ENCODE data around the gene PIGR. TPM values are rescaled to one million over a fixed set of nuclear protein-coding genes. Genes with fewer than 3 reads are reported as not detected.

Gene PIGR
- total and polyA plus RNA-seq, 4 donors, result 0.28 to 67.5 (median 1.5) TPM

DNA sequence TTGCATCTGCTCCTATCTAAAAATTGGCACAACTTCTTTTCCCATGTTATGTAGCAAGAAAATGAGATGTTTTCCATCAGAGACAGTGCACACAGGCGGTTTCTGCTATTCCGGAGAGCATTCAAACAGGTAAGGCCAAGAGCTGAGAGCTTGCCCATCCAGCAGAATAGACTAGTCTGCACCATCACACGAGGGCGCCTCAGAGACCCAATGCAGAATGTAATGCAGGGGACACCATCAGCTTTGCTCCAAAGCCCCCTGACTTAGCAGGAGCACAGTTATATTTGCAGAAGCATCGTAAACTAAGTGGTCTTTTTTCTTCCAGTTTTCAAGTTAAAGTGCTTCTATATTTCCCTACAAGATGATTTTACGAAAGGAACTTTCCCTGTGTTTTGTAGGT lies 44.3 kb downstream of the PIGR start:
- Histone ChIP-seq H3K36me3 (ENCODE audit: control insufficient read depth in 1 of 2, insufficient read depth in 2 of 2, low read length in 1 of 2) (no peaks in the 10 kb centered on the region), H3K9me3 (ENCODE audit: control insufficient read depth, low read length) (peaks cover 3% of the 10 kb centered on the region), H3K27me3 (ENCODE audit: control insufficient read depth in 1 of 2, insufficient read depth in 2 of 2, low read length in 1 of 2) (no peaks in the 10 kb centered on the region), H3K27ac (ENCODE audit: low read depth in 1 of 2, low read length in 2 of 2) (no peak overlapping the region), H3K4me1 (ENCODE audit: control insufficient read depth in 1 of 2, insufficient read depth in 2 of 2, low read length in 2 of 2) (no peaks in the 10 kb centered on the region), H3K4me3 (ENCODE audit: low read length in 2 of 2) (no peak overlapping the region)
- intact Hi-C loops (cut with DNase I), result loop anchor here in 1 of 2 donors (10.0 kb wide), 1 partner anchor 167 kb away; no protein-coding TSS in a partner anchor
- ATAC-seq (ENCODE audit: low FRiP score) (no peak), DNase-seq (no peak)
- WGBS, 2 donors, result 85 to 87% methylated on average over 6 of the region's 6 CpGs

DNA sequence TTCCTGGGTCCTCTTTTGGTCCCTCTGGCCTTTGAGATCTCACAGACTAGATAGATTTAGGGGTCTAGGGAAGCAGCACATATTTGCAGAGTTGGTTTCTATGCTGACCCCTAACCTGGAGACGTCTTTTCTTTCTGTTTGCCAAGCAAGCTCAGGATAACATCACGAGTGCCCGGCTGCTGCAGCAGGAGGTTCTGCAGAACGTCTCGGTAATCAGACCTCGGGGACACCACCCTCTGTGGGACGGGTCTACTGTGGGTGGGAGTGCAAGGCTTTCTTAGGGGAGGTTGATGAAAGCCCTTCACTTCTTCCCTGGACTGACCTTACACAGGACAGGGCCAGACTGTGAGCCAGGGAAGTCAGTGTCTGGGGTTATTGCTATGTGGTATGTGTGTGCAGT lies 46.1 kb downstream of the PIGR start:
- Histone ChIP-seq H3K27me3 (ENCODE audit: control insufficient read depth in 1 of 2, insufficient read depth in 2 of 2, low read length in 1 of 2) (no peaks in the 10 kb centered on the region), H3K4me1 (ENCODE audit: control insufficient read depth in 1 of 2, insufficient read depth in 2 of 2, low read length in 2 of 2) (no peaks in the 10 kb centered on the region), H3K27ac (ENCODE audit: low read depth in 1 of 2, low read length in 2 of 2) (no peak overlapping the region), H3K4me3 (ENCODE audit: low read length in 2 of 2) (no peak overlapping the region), H3K9me3 (ENCODE audit: control insufficient read depth, low read length) (peaks cover 3% of the 10 kb centered on the region), H3K36me3 (ENCODE audit: control insufficient read depth in 1 of 2, insufficient read depth in 2 of 2, low read length in 1 of 2) (no peaks in the 10 kb centered on the region)
- DNase-seq (no peak), ATAC-seq (ENCODE audit: low FRiP score) (no peak)
- intact Hi-C loops (cut with DNase I), result loop anchor here in 1 of 2 donors (10.0 kb wide), 1 partner anchor 165 kb away; no protein-coding TSS in a partner anchor
- WGBS, 2 donors, result 72 to 76% methylated on average over 7 of the region's 7 CpGs

DNA sequence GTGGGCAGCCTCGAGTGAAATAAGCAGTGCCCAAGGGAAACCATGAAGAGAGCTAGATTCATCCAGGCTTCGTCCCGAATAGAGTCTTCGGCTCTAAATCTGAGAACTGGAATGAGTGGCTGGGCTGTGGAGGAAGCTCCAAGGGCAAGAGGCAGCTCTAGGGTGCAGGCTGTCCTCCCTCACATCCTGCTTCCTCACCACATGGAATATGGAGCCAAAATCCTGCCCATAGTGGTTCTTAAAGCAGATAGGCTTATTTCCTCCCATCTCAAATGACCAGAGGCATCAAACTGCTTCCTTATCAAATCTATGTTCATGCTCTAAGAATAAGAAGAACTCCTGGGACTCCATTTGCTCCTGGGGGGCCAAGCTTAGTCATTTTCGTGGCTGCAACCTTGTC lies 46.5 kb downstream of the PIGR start:
- intact Hi-C loops (cut with DNase I), result loop anchor here in 1 of 2 donors (10.0 kb wide), 1 partner anchor 165 kb away; no protein-coding TSS in a partner anchor
- DNase-seq, result no peak
- Histone ChIP-seq H3K27ac (ENCODE audit: low read depth in 1 of 2, low read length in 2 of 2) (no peak overlapping the region), H3K4me3 (ENCODE audit: low read length in 2 of 2) (no peak overlapping the region), H3K36me3 (ENCODE audit: control insufficient read depth in 1 of 2, insufficient read depth in 2 of 2, low read length in 1 of 2) (no peaks in the 10 kb centered on the region), H3K9me3 (ENCODE audit: control insufficient read depth, low read length) (peaks cover 3% of the 10 kb centered on the region), H3K4me1 (ENCODE audit: control insufficient read depth in 1 of 2, insufficient read depth in 2 of 2, low read length in 2 of 2) (no peaks in the 10 kb centered on the region), H3K27me3 (ENCODE audit: control insufficient read depth in 1 of 2, insufficient read depth in 2 of 2, low read length in 1 of 2) (no peaks in the 10 kb centered on the region)
- 56 to 79% methylated on average over 5 of the region's 5 CpGs for WGBS, 2 donors
- no peak for ATAC-seq (ENCODE audit: low FRiP score)

DNA sequence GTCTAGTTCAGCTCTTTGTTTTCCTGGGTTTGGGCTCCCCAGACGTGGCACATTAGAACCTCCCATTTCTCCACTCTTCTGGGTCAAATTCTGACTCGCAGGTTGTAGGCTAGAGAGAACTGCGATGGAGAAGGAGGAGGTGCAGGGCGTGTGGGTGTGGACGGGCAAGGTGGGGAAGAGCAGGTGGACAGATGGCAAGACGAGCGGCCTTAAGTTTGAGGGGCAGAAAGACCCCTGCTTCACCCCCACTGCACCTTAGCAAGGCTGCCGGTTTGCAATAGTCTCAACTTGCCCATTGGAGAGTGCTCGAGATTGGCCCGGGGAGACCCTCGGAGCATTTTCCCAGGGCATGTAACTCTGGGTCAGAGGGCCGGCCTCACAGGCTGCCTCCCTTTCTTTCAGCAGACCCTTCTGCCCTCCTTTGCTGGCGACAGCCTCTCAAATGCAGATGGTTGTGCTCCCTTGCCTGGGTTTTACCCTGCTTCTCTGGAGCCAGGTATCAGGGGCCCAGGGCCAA lies 47.3 kb downstream of the PIGR start:
- ATAC-seq (ENCODE audit: low FRiP score), result no peak
- no peak overlapping the region for H3K4me3 ChIP-seq (ENCODE audit: low read length in 2 of 2)
- no peaks in the 10 kb centered on the region for H3K27me3 ChIP-seq (ENCODE audit: control insufficient read depth in 1 of 2, insufficient read depth in 2 of 2, low read length in 1 of 2)
- intact Hi-C loops (cut with DNase I), result no loop called here
- DNase-seq, result no peak
- H3K27ac ChIP-seq (ENCODE audit: low read depth in 1 of 2, low read length in 2 of 2), result no peak overlapping the region
- H3K36me3 ChIP-seq (ENCODE audit: control insufficient read depth in 1 of 2, insufficient read depth in 2 of 2, low read length in 1 of 2), result no peaks in the 10 kb centered on the region
- no peaks in the 10 kb centered on the region for H3K4me1 ChIP-seq (ENCODE audit: control insufficient read depth in 1 of 2, insufficient read depth in 2 of 2, low read length in 2 of 2)
- peaks cover 1% of the 10 kb centered on the region for H3K9me3 ChIP-seq (ENCODE audit: control insufficient read depth, low read length)
- 81 to 87% methylated on average over 13 of the region's 13 CpGs for WGBS, 2 donors

DNA sequence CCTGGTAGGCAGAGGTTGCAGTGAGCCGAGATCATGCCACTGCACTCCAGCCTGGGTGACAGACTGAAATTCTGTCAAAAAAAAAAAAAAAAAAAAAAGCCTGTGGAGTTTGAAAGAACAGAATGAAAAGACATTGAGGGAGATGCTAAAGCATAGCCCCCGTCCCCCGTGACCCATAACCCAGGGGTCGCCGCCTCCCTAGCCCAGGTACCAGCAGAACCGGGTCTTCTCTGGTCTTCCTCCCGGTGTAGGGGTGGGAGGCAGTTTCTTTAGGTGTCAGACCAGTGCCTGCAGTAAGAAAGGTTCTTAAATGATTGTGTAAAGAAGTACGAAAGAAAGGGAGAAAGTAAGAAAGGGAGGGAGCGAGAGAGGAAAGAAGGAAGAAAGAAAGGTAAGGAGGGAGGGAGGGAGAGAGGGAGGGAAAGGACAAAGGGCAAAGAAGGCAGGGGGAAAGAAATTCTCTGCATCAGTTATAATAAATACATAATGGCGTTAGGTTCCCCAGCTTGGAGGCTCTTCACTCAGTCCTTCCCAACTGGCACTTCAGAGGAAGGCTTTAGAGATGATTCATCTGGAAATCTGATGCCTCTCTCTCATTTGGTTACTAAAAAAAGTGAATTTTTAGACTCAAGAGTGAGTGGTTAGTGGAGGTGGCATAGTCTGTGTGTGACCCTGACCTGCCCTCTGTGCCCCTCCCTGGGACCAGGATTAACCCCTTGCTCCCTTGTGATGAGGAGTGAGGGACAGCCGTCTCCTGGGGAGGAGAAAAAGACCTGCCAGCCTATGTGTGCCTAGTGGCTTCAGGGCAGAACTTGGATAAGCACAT lies 48.0 kb downstream of the PIGR start:
- intact Hi-C loops (cut with DNase I), result no loop called here
- H3K27ac ChIP-seq (ENCODE audit: low read depth in 1 of 2, low read length in 2 of 2), result no peak overlapping the region
- no peaks in the 10 kb centered on the region for H3K27me3 ChIP-seq (ENCODE audit: control insufficient read depth in 1 of 2, insufficient read depth in 2 of 2, low read length in 1 of 2)
- no peak for ATAC-seq (ENCODE audit: low FRiP score)
- H3K36me3 ChIP-seq (ENCODE audit: control insufficient read depth in 1 of 2, insufficient read depth in 2 of 2, low read length in 1 of 2), result no peaks in the 10 kb centered on the region
- DNase-seq, result no peak
- H3K4me1 ChIP-seq (ENCODE audit: control insufficient read depth in 1 of 2, insufficient read depth in 2 of 2, low read length in 2 of 2), result no peaks in the 10 kb centered on the region
- H3K9me3 ChIP-seq (ENCODE audit: control insufficient read depth, low read length), result peaks cover 1% of the 10 kb centered on the region
- WGBS, 2 donors, result 65 to 70% methylated on average over 11 of the region's 11 CpGs
- H3K4me3 ChIP-seq (ENCODE audit: low read length in 2 of 2), result no peak overlapping the region

DNA sequence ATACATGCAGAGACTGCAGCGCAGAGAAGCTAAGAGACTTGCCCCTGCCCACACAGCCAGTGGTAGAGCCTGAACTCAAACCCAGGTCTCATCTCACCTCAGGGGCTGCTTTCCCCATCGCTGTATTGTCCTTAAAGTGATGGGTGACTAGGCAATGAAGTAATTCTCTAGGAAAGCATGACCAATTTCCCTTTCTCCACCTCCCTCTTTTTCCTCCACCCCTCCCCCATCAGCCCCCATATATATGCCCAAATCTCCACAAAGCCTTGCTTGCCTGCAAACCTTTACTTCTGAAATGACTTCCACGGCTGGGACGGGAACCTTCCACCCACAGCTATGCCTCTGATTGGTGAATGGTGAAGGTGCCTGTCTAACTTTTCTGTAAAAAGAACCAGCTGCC lies 49.1 kb downstream of the PIGR start, which contains the start of gene IL24:
TSS of gene IL24 (plus strand) at position 269 of the 400 bp plus-strand sequence. CDS start 390 bp downstream, outside the sequence.
- no peak within 1 kb of the TSS for H3K27ac ChIP-seq (ENCODE audit: low read depth in 1 of 2, low read length in 2 of 2)
- no peaks in the 10 kb centered on the region for H3K36me3 ChIP-seq (ENCODE audit: control insufficient read depth in 1 of 2, insufficient read depth in 2 of 2, low read length in 1 of 2)
- no peak for DNase-seq
- intact Hi-C loops (cut with DNase I), result no loop called here
- no peaks in the 10 kb centered on the region for H3K27me3 ChIP-seq (ENCODE audit: control insufficient read depth in 1 of 2, insufficient read depth in 2 of 2, low read length in 1 of 2)
- no peak for ATAC-seq (ENCODE audit: low FRiP score)
- no peak within 1 kb of the TSS for H3K4me3 ChIP-seq (ENCODE audit: low read length in 2 of 2)
- WGBS, 2 donors, result 65 to 67% methylated on average over 4 of the region's 4 CpGs
- H3K9me3 ChIP-seq (ENCODE audit: control insufficient read depth, low read length), result no peaks in the 10 kb centered on the region
- H3K4me1 ChIP-seq (ENCODE audit: control insufficient read depth in 1 of 2, insufficient read depth in 2 of 2, low read length in 2 of 2), result no peaks in the 10 kb centered on the region

DNA sequence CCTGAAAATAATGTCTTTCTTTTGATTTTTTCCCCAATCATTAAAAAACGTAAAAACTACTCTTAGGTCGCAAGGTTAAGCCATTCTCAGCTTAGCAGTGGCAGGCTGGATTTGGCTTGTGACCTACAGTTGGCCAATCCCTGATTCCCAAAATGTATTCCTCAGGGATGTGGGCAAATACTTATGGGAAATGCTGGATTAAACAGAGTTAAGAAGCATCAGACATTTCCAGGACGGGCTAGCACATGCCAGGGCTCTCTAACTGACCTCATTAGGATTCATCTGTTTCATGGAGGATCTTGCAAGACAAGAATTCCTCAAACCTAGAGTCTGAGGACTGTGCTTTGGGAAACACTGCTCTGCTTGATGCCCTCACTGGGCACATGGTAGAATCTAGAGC lies 50.0 kb downstream of the PIGR start:
- H3K4me1 ChIP-seq (ENCODE audit: control insufficient read depth in 1 of 2, insufficient read depth in 2 of 2, low read length in 2 of 2), result no peaks in the 10 kb centered on the region
- no peaks in the 10 kb centered on the region for H3K9me3 ChIP-seq (ENCODE audit: control insufficient read depth, low read length)
- no peaks in the 10 kb centered on the region for H3K36me3 ChIP-seq (ENCODE audit: control insufficient read depth in 1 of 2, insufficient read depth in 2 of 2, low read length in 1 of 2)
- WGBS, 2 donors, result 71 to 75% methylated on average over 3 of the region's 3 CpGs
- no peaks in the 10 kb centered on the region for H3K27me3 ChIP-seq (ENCODE audit: control insufficient read depth in 1 of 2, insufficient read depth in 2 of 2, low read length in 1 of 2)
- intact Hi-C loops (cut with DNase I), result no loop called here
- DNase-seq (no peak), ATAC-seq (ENCODE audit: low FRiP score) (no peak)
- H3K4me3 ChIP-seq (ENCODE audit: low read length in 2 of 2), result no peak overlapping the region
- H3K27ac ChIP-seq (ENCODE audit: low read depth in 1 of 2, low read length in 2 of 2), result no peak overlapping the region

DNA sequence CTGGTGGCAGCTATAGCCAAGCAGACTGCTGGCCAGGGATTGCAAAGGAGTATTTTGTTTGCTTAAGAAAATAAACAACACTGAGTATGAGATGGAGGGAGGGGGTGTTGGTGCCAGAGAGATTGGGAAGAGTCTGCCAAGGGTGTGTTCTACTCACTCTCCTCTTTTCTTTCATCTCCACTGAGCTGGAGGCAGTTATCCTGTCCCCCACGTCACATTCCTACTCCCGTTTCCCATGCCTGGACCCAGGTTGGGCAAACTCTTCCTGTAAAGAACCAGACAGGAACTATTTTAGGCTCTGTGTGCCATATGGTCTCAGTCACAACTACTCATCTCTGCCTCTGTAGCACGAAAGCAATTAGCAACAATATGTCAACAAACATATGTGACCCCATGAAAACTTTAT lies 50.4 kb downstream of the PIGR start:
- 36 to 45% methylated on average over 3 of the region's 3 CpGs for whole genome bisulfite sequencing, 2 donors
- no peaks in the 10 kb centered on the region for H3K36me3 ChIP-seq (ENCODE audit: control insufficient read depth in 1 of 2, insufficient read depth in 2 of 2, low read length in 1 of 2)
- no peak for DNase-seq
- H3K9me3 ChIP-seq (ENCODE audit: control insufficient read depth, low read length), result no peaks in the 10 kb centered on the region
- intact Hi-C loops (cut with DNase I), result no loop called here
- ATAC-seq (ENCODE audit: low FRiP score), result no peak
- H3K4me1 ChIP-seq (ENCODE audit: control insufficient read depth in 1 of 2, insufficient read depth in 2 of 2, low read length in 2 of 2), result no peaks in the 10 kb centered on the region
- no peak overlapping the region for H3K27ac ChIP-seq (ENCODE audit: low read depth in 1 of 2, low read length in 2 of 2)
- H3K27me3 ChIP-seq (ENCODE audit: control insufficient read depth in 1 of 2, insufficient read depth in 2 of 2, low read length in 1 of 2), result no peaks in the 10 kb centered on the region
- no peak overlapping the region for H3K4me3 ChIP-seq (ENCODE audit: low read length in 2 of 2)

DNA sequence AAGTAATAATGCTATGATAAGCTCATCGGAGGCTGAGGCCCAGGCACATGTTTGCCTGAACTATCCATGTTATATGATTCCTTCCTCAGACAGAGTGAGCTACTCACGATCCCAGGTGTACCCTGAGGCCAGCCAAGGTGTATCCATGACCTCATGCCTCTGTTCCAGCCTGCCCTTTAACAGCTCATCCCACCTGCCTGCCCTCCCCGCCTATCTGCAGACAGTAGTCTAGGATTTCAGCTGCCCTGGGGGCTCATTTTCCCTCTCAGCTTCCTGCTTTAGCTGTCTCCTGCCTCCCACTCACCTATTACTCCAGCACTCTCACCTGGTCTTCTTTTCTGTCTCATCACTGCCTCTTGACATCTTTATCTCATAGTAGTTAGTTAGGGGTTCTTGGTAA lies 50.9 kb downstream of the PIGR start:
- 81% methylated on average over 3 of the region's 3 CpGs for WGBS, 2 donors
- intact Hi-C loops (cut with DNase I), result no loop called here
- no peaks in the 10 kb centered on the region for H3K36me3 ChIP-seq (ENCODE audit: control insufficient read depth in 1 of 2, insufficient read depth in 2 of 2, low read length in 1 of 2)
- no peak overlapping the region for H3K27ac ChIP-seq (ENCODE audit: low read depth in 1 of 2, low read length in 2 of 2)
- DNase-seq (no peak), ATAC-seq (ENCODE audit: low FRiP score) (no peak)
- H3K4me1 ChIP-seq (ENCODE audit: control insufficient read depth in 1 of 2, insufficient read depth in 2 of 2, low read length in 2 of 2), result no peaks in the 10 kb centered on the region
- H3K27me3 ChIP-seq (ENCODE audit: control insufficient read depth in 1 of 2, insufficient read depth in 2 of 2, low read length in 1 of 2), result no peaks in the 10 kb centered on the region
- no peak overlapping the region for H3K4me3 ChIP-seq (ENCODE audit: low read length in 2 of 2)
- H3K9me3 ChIP-seq (ENCODE audit: control insufficient read depth, low read length), result no peaks in the 10 kb centered on the region

Data from aorta (tissue), 5 donors.